H1 (cell line): ENCODE measurements around the gene WDFY3. TPM values are rescaled to one million over a fixed set of nuclear protein-coding genes. Genes with fewer than 3 reads are reported as not detected.

ENCODE experiments used
- MAFK ChIP-seq: IDR thresholded peaks from 2 replicates; pipeline ENCODE4 v1.6.1; 2012; ENCODE audit warnings: low read depth, mild to moderate bottlenecking, improper control_type of control experiment, low read length
- NANOG ChIP-seq: IDR thresholded peaks from 2 replicates; pipeline ENCODE4 v1.6.1; 2011; ENCODE audit warnings: low read length, low read depth, mild to moderate bottlenecking, inconsistent platforms; ENCODE audit not compliant: insufficient read depth, poor library complexity, severe bottlenecking
- NRF1 ChIP-seq: IDR thresholded peaks from 2 replicates; pipeline ENCODE4 v1.6.1; 2011; ENCODE audit warnings: mild to moderate bottlenecking, low read depth, low read length, improper control_type of control experiment
- RXRA ChIP-seq: IDR thresholded peaks from 2 replicates; pipeline ENCODE4 v1.6.1; 2011; ENCODE audit warnings: low read depth, mild to moderate bottlenecking, low read length, moderate library complexity; ENCODE audit not compliant: insufficient read depth
- SIN3A ChIP-seq, 2 experiments: IDR thresholded peaks in 1 of 2; conservative IDR thresholded peaks in 1 of 2; 2 replicates each; pipeline ENCODE4 v1.6.1; 2011 to 2012; ENCODE audit warnings: low read length in 2 of 2, improper control_type of control experiment in 1 of 2, low read depth in 1 of 2, mild to moderate bottlenecking in 1 of 2
- SUZ12 ChIP-seq: fragments of 200-600 bp; sonication (generic); IDR thresholded peaks from 2 replicates; pipeline ENCODE4 v1.6.1; 2012; ENCODE audit warnings: mild to moderate bottlenecking, inconsistent platforms, low read length, moderate library complexity, mixed read lengths
- TAF1 ChIP-seq: IDR thresholded peaks from 2 replicates; pipeline ENCODE4 v1.6.1; 2011; ENCODE audit warnings: mild to moderate bottlenecking, low read depth, low read length
- TBP ChIP-seq: IDR thresholded peaks from 2 replicates; pipeline ENCODE4 v1.6.1; 2011; ENCODE audit warnings: low read depth, low read length, improper control_type of control experiment
- polyA plus RNA-seq, 7 experiments: library from polyadenylated mRNA; depleted of rRNA in 3 of 7; stranded (reverse) in 5 of 7; unstranded in 2 of 7; fragments of >200 nt in 5 of 7; fragments of 200-250 nt in 2 of 7; gene quantifications; 1 replicate in 5 of 7; 2 replicates in 1 of 7; 4 replicates in 1 of 7; pipeline versions ENCODE4 v1.2.1 to v1.2.3, GENCODE V29; 2011 to 2013; ENCODE audit warnings: missing spikeins in 2 of 7, mixed read lengths in 2 of 7
- total RNA-seq: library from RNA; stranded (reverse); fragmentation: NEBNext Ultra II Directional; extraction: Animal tissue kit (Norgen Biotek cat#: 25700); gene quantifications from 2 replicates; pipeline ENCODE4 v1.2.1, GENCODE V29; 2021
- TF ChIP-seq, protein P1 (sequence below): fragments of 300-600 bp; sonication (generic); IDR thresholded peaks from 2 replicates; pipeline ENCODE4 v1.7.1; 2012; ENCODE audit warnings: low read length, moderate library complexity, mild to moderate bottlenecking, inconsistent platforms; ENCODE audit not compliant: insufficient replicate concordance

Gene WDFY3
- total and polyA plus RNA-seq, 2 of the 8 experiments (the other 6 are each of a cell fraction or from before 2014, with no cell fraction given), result 25.6 to 62.4 TPM

DNA sequence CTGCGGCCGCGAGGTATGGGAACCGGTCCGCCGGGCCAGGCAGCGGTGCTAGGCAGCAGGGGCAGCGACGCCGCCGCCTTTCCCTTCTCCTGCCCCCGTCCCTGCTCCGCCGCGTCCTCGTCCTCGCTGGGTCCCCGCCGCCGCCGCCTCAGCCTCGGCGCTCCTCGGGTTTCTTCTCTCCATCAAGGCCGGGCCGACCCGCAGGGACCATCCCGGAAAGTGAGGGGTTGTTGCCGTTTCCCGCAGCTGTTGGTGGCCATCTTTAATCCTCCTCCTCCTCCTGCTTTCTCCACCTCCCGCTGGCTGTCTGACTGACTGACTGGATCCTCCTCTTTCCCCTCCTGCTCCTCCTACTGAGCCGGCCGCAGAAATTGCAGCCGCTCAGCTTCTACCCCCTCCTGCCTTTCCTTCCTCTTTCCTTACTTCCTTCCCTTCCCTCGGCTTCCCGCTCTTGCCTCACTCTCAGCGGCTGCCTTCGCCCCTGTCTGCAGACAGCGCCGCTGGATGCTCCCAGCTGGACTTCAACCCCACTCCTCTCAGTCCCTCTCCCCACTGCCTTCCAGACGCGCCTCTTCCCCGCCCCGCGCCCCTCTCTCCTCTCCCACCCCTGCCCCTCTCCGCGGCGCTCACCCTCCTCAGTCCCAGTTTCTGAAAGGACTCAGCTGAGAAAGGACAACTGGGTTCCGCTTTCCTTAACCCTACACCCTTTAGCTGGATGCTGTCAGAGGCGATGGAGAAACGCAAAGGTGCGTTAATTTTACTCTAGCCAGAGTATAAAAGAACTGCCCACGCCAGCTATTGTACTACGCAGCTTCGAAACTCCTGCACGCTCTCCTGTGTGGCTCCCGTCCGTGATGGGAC lies at the start of gene WDFY3 (continued):
- TF ChIP-seq, protein P1, sequence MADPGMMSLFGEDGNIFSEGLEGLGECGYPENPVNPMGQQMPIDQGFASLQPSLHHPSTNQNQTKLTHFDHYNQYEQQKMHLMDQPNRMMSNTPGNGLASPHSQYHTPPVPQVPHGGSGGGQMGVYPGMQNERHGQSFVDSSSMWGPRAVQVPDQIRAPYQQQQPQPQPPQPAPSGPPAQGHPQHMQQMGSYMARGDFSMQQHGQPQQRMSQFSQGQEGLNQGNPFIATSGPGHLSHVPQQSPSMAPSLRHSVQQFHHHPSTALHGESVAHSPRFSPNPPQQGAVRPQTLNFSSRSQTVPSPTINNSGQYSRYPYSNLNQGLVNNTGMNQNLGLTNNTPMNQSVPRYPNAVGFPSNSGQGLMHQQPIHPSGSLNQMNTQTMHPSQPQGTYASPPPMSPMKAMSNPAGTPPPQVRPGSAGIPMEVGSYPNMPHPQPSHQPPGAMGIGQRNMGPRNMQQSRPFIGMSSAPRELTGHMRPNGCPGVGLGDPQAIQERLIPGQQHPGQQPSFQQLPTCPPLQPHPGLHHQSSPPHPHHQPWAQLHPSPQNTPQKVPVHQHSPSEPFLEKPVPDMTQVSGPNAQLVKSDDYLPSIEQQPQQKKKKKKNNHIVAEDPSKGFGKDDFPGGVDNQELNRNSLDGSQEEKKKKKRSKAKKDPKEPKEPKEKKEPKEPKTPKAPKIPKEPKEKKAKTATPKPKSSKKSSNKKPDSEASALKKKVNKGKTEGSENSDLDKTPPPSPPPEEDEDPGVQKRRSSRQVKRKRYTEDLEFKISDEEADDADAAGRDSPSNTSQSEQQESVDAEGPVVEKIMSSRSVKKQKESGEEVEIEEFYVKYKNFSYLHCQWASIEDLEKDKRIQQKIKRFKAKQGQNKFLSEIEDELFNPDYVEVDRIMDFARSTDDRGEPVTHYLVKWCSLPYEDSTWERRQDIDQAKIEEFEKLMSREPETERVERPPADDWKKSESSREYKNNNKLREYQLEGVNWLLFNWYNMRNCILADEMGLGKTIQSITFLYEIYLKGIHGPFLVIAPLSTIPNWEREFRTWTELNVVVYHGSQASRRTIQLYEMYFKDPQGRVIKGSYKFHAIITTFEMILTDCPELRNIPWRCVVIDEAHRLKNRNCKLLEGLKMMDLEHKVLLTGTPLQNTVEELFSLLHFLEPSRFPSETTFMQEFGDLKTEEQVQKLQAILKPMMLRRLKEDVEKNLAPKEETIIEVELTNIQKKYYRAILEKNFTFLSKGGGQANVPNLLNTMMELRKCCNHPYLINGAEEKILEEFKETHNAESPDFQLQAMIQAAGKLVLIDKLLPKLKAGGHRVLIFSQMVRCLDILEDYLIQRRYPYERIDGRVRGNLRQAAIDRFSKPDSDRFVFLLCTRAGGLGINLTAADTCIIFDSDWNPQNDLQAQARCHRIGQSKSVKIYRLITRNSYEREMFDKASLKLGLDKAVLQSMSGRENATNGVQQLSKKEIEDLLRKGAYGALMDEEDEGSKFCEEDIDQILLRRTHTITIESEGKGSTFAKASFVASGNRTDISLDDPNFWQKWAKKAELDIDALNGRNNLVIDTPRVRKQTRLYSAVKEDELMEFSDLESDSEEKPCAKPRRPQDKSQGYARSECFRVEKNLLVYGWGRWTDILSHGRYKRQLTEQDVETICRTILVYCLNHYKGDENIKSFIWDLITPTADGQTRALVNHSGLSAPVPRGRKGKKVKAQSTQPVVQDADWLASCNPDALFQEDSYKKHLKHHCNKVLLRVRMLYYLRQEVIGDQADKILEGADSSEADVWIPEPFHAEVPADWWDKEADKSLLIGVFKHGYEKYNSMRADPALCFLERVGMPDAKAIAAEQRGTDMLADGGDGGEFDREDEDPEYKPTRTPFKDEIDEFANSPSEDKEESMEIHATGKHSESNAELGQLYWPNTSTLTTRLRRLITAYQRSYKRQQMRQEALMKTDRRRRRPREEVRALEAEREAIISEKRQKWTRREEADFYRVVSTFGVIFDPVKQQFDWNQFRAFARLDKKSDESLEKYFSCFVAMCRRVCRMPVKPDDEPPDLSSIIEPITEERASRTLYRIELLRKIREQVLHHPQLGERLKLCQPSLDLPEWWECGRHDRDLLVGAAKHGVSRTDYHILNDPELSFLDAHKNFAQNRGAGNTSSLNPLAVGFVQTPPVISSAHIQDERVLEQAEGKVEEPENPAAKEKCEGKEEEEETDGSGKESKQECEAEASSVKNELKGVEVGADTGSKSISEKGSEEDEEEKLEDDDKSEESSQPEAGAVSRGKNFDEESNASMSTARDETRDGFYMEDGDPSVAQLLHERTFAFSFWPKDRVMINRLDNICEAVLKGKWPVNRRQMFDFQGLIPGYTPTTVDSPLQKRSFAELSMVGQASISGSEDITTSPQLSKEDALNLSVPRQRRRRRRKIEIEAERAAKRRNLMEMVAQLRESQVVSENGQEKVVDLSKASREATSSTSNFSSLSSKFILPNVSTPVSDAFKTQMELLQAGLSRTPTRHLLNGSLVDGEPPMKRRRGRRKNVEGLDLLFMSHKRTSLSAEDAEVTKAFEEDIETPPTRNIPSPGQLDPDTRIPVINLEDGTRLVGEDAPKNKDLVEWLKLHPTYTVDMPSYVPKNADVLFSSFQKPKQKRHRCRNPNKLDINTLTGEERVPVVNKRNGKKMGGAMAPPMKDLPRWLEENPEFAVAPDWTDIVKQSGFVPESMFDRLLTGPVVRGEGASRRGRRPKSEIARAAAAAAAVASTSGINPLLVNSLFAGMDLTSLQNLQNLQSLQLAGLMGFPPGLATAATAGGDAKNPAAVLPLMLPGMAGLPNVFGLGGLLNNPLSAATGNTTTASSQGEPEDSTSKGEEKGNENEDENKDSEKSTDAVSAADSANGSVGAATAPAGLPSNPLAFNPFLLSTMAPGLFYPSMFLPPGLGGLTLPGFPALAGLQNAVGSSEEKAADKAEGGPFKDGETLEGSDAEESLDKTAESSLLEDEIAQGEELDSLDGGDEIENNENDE, result no peak
- TF ChIP-seq SUZ12, result no peak
- no peak for TF ChIP-seq NANOG
- peak; percentile 80 for TF ChIP-seq TAF1
- TF ChIP-seq NRF1, result no peak
- peak; percentile 41 to 74; a peak in 1 of 4 replicates for TF ChIP-seq SIN3A (conservative IDR thresholded peaks at IDR 0.05 in 1 of 2, IDR thresholded peaks at IDR 0.05 in 1 of 2; ENCODE audit: low read depth in 1 of 2, low read length in 2 of 2)
- TF ChIP-seq RXRA, result no peak
- TF ChIP-seq MAFK, result no peak
- TF ChIP-seq TBP, result peak; percentile 69; the same call in 1 of the 2 replicates
